ENCODE results near the gene PIGN. TPM values are rescaled to one million over a fixed set of nuclear protein-coding genes. Genes with fewer than 3 reads are reported as not detected.
"Not testable (repeated sequence)": the region's sequence is repeated elsewhere in the genome, so short reads cannot be mapped to it uniquely, and the experiment has no call there.

Gene PIGN
- total RNA-seq, 1 donor from 2014 or later: 22.6 TPM

DNA sequence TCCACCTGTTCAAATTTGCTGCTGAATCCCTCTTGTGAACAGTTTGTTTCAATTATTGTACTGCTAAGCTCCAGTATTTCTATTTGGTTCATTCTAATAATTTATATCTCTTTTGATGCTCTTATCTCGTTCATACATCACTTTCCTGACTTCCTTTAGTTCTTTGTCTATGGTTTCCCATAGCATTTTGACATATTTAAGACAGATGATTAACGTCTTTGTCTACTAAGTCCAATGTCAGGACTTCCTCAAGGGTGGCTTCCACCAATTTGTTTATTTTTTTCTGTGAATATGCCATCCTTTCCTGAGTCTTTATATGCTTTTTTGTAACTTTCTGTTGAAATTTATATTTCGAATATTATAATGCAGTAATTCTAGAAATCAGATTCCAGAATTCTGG lies 9.6 kb downstream of the PIGN start:
- H3K36me3 ChIP-seq (ENCODE audit: control insufficient read depth, insufficient read depth, low read length): no peaks in the 10 kb centered on the region
- TF ChIP-seq, protein P1, sequence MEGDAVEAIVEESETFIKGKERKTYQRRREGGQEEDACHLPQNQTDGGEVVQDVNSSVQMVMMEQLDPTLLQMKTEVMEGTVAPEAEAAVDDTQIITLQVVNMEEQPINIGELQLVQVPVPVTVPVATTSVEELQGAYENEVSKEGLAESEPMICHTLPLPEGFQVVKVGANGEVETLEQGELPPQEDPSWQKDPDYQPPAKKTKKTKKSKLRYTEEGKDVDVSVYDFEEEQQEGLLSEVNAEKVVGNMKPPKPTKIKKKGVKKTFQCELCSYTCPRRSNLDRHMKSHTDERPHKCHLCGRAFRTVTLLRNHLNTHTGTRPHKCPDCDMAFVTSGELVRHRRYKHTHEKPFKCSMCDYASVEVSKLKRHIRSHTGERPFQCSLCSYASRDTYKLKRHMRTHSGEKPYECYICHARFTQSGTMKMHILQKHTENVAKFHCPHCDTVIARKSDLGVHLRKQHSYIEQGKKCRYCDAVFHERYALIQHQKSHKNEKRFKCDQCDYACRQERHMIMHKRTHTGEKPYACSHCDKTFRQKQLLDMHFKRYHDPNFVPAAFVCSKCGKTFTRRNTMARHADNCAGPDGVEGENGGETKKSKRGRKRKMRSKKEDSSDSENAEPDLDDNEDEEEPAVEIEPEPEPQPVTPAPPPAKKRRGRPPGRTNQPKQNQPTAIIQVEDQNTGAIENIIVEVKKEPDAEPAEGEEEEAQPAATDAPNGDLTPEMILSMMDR (IDR thresholded peaks at IDR 0.05; ENCODE audit: insufficient read depth, low read length, poor library complexity, severe bottlenecking): no peak
- no peak for DNase-seq (ENCODE audit: low read depth)
- H3K27me3 ChIP-seq (ENCODE audit: control insufficient read depth, insufficient read depth, low read length): no peaks in the 10 kb centered on the region
- no peak overlapping the region for H3K4me3 ChIP-seq (ENCODE audit: low read depth, low read length)

- Histone ChIP-seq H3K36me3 (ENCODE audit: control insufficient read depth, insufficient read depth, low read length) (no peaks in the 10 kb centered on the region), H3K27me3 (ENCODE audit: control insufficient read depth, insufficient read depth, low read length) (no peaks in the 10 kb centered on the region), H3K4me3 (ENCODE audit: low read depth, low read length) (no peak overlapping the region)
- TF ChIP-seq, protein P1 (IDR thresholded peaks at IDR 0.05; ENCODE audit: insufficient read depth, low read length, poor library complexity, severe bottlenecking): no peak
- no peak for DNase-seq (ENCODE audit: low read depth)
These were observed 11.3 kb downstream of the PIGN start for GRCh38 chr18:62175521-62175920.

DNA sequence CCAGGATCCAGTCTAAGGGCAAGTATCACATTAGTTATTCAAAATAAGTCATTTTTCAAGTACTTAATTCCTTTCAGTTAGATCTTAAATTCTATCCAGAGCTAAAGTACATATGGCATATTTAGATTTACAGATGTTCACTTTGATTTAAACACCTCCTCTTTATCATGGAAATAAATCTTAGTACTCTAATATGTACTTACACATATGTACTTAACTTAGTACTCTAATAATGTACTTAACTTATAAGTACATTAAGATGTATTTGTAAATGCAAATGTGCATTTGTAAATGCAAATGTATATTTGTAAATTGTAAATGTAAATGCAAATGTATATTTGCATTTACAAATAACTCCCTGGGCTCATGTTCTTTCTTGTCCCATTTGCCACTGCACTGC lies 14.6 kb downstream of the PIGN start:
- H3K4me3 ChIP-seq (ENCODE audit: low read depth, low read length): no peak overlapping the region
- no peaks in the 10 kb centered on the region for H3K36me3 ChIP-seq (ENCODE audit: control insufficient read depth, insufficient read depth, low read length)
- no peaks in the 10 kb centered on the region for H3K27me3 ChIP-seq (ENCODE audit: control insufficient read depth, insufficient read depth, low read length)
- DNase-seq (ENCODE audit: low read depth): no peak
- TF ChIP-seq, protein P1 (IDR thresholded peaks at IDR 0.05; ENCODE audit: insufficient read depth, low read length, poor library complexity, severe bottlenecking): no peak

GRCh38 chr18:62170857-62171256 lies 16.0 kb downstream of the PIGN start:
- H3K4me3 ChIP-seq (ENCODE audit: low read depth, low read length): no peak overlapping the region
- no peaks in the 10 kb centered on the region for H3K27me3 ChIP-seq (ENCODE audit: control insufficient read depth, insufficient read depth, low read length)
- no peaks in the 10 kb centered on the region for H3K36me3 ChIP-seq (ENCODE audit: control insufficient read depth, insufficient read depth, low read length)
- TF ChIP-seq, protein P1 (IDR thresholded peaks at IDR 0.05; ENCODE audit: insufficient read depth, low read length, poor library complexity, severe bottlenecking): no peak
- no peak for DNase-seq (ENCODE audit: low read depth)

- not testable (repeated sequence) for H3K4me3 ChIP-seq (ENCODE audit: low read depth, low read length); DNase-seq (ENCODE audit: low read depth); H3K27me3 ChIP-seq (ENCODE audit: control insufficient read depth, insufficient read depth, low read length); H3K36me3 ChIP-seq (ENCODE audit: control insufficient read depth, insufficient read depth, low read length)
These were observed 20.3 kb downstream of the PIGN start for GRCh38 chr18:62166524-62166923.

GRCh38 chr18:62165583-62165982 lies 21.3 kb downstream of the PIGN start:
- Histone ChIP-seq H3K4me3 (ENCODE audit: low read depth, low read length) (no peak overlapping the region), H3K27me3 (ENCODE audit: control insufficient read depth, insufficient read depth, low read length) (no peaks in the 10 kb centered on the region), H3K36me3 (ENCODE audit: control insufficient read depth, insufficient read depth, low read length) (no peaks in the 10 kb centered on the region)
- no peak for DNase-seq (ENCODE audit: low read depth)
- TF ChIP-seq, protein P1 (IDR thresholded peaks at IDR 0.05; ENCODE audit: insufficient read depth, low read length, poor library complexity, severe bottlenecking): no peak
